Measurements from ENCODE around the gene GALE.
A peak's percentile ranks its signal among the peaks of the same experiment; 100 is the strongest.
"Not testable (repeated sequence)": the region's sequence is repeated elsewhere in the genome, so short reads cannot be mapped to it uniquely, and the experiment has no call there.

Gene GALE

GRCh38 chr1:23806280-23806679 is 5.7 kb upstream of the GALE start:
- H3K27ac ChIP-seq: no peak overlapping the region
- TF ChIP-seq ZFX (IDR thresholded peaks at IDR 0.05; ENCODE audit: borderline replicate concordance): no peak
- TF ChIP-seq, protein P1, sequence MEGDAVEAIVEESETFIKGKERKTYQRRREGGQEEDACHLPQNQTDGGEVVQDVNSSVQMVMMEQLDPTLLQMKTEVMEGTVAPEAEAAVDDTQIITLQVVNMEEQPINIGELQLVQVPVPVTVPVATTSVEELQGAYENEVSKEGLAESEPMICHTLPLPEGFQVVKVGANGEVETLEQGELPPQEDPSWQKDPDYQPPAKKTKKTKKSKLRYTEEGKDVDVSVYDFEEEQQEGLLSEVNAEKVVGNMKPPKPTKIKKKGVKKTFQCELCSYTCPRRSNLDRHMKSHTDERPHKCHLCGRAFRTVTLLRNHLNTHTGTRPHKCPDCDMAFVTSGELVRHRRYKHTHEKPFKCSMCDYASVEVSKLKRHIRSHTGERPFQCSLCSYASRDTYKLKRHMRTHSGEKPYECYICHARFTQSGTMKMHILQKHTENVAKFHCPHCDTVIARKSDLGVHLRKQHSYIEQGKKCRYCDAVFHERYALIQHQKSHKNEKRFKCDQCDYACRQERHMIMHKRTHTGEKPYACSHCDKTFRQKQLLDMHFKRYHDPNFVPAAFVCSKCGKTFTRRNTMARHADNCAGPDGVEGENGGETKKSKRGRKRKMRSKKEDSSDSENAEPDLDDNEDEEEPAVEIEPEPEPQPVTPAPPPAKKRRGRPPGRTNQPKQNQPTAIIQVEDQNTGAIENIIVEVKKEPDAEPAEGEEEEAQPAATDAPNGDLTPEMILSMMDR (IDR thresholded peaks at IDR 0.05): no peak

DNA sequence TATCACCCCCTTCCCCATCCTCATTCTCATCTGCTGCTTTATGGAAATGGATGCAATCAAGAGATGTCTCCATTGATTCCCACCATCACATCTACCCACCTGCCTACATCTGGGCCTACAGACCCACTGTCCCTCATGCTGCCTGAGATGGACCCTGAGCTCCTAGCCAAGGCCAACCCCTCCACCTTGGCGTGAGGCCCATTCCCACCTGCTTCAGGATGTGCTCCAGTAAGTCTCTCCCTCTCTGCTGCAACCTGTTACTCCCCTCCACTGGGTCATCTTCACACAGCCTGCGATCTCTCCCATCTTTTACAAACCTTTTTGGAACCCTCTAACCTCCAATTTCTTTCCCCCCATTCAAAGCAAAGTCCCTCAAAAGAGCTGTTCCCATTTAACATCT is 4.5 kb upstream of the GALE start:
- TF ChIP-seq ZFX (IDR thresholded peaks at IDR 0.05; ENCODE audit: borderline replicate concordance): no peak
- TF ChIP-seq, protein P1 (IDR thresholded peaks at IDR 0.05): no peak
- no peak overlapping the region for H3K27ac ChIP-seq

GRCh38 chr1:23804183-23804835 is 3.8 kb upstream of the GALE start:
- H3K27ac ChIP-seq: no peak overlapping the region
- TF ChIP-seq ZFX (IDR thresholded peaks at IDR 0.05; ENCODE audit: borderline replicate concordance): no peak
- TF ChIP-seq, protein P1 (IDR thresholded peaks at IDR 0.05): no peak

DNA sequence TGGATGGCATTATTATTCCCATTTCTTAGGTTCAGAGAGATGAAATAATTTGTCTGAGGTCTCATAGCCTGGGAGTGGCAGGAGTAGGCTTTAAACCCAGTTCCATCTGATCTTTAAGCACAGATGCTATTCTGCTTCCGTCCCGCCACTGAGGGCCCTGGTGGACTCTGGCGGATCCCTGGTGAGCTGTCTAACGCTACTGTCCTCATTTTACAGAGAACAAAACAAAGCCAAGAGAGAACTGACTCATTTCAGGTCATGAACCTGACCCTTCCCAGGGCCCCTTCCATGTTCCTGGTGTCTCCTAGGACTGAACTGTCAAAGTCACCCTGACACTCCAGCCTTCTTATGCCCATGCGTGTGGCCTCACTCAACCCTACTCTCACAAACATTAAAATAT is 3.1 kb upstream of the GALE start:
- no peak overlapping the region for H3K27ac ChIP-seq
- no peak for TF ChIP-seq ZFX (IDR thresholded peaks at IDR 0.05; ENCODE audit: borderline replicate concordance)
- TF ChIP-seq, protein P1 (IDR thresholded peaks at IDR 0.05): no peak

- H3K27ac ChIP-seq: not testable (repeated sequence)
Observed at GRCh38 chr1:23802809-23803342, 2.3 kb upstream of the GALE start.

DNA sequence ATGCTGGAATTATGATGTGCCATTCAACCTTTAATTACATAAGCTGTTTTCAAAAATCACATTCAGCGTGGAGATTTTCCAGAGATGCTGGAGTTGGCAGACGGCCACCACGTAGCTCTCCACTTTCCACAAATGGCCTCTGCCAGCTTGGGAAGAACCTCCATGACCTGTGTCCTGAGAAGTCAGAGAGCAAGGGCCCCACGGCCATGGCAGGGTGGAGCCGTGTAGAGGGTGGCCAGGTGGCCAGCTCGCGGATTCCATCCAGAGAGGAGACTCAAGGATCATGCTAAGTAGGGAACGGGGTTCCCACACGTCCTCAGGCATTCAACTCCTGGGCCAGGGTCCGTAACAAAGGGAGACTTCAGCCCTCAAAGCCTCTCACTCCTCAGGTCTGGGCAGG is 1.3 kb upstream of the GALE start:
- TF ChIP-seq, protein P1 (IDR thresholded peaks at IDR 0.05): no peak
- TF ChIP-seq ZFX (IDR thresholded peaks at IDR 0.05; ENCODE audit: borderline replicate concordance): no peak
- no peak overlapping the region for H3K27ac ChIP-seq

GRCh38 chr1:23801338-23801748 is 789 bp upstream of the GALE start:
- no peak for TF ChIP-seq ZFX (IDR thresholded peaks at IDR 0.05; ENCODE audit: borderline replicate concordance)
- TF ChIP-seq, protein P1 (IDR thresholded peaks at IDR 0.05): no peak
- peak overlapping the region; percentile 89 for H3K27ac ChIP-seq
